Activated T-cell treated with anti-CD3 and anti-CD28 coated beads, Interleukin-2, amount 50 U/mL, for 4 hours (primary cell): Measurements from ENCODE around the gene TSSK1B. TPM values are rescaled to one million over a fixed set of nuclear protein-coding genes. Genes with fewer than 3 reads are reported as not detected.
"Not testable (repeated sequence)": the region's sequence is repeated elsewhere in the genome, so short reads cannot be mapped to it uniquely, and the experiment has no call there.

ENCODE experiments used
- ATAC-seq, 2 donors: fragments of 200-7000 bp; cut with Tn5 transposase; one replicate each; pipeline ENCODE4 v1.10.0; 2021
- DNase-seq: peaks from one replicate; pipeline ENCODE4 v3.0.0-alpha.2; 2020
- H3K27me3 Mint-ChIP-seq: one replicate; pipeline ENCODE4 v1.8.0; 2021; ENCODE audit warnings: low read depth, mixed read lengths
- H3K36me3 Mint-ChIP-seq: one replicate; pipeline ENCODE4 v1.8.0; 2022; ENCODE audit warnings: mixed read lengths; ENCODE audit not compliant: insufficient read depth
- H3K4me1 Mint-ChIP-seq: one replicate; pipeline ENCODE4 v1.8.0; 2021; ENCODE audit warnings: low read depth, mixed read lengths
- H3K4me3 Mint-ChIP-seq: one replicate; pipeline ENCODE4 v1.8.0; 2021; ENCODE audit warnings: mild to moderate bottlenecking, moderate library complexity, mixed read lengths
- H3K9me3 Mint-ChIP-seq: one replicate; pipeline ENCODE4 v1.8.0; 2021; ENCODE audit warnings: mixed read lengths
- total RNA-seq, 3 donors: library from RNA; stranded (reverse); gene quantifications; one replicate each; pipeline ENCODE4 v1.2.1, GENCODE V29; 2021

Gene TSSK1B
- total RNA-seq, 3 donors from 2014 or later: not detected

GRCh38 chr5:113433862-113434612, 752 bp downstream of the TSSK1B start:
- Mint-ChIP-seq H3K27me3 (peaks cover 3% of the 10 kb centered on the region), H3K4me3 (no peak overlapping the region), H3K36me3 (no peaks in the 10 kb centered on the region), H3K4me1 (no peaks in the 10 kb centered on the region), H3K9me3 (no peaks in the 10 kb centered on the region)
- DNase-seq (no peak), ATAC-seq (no peak)

DNA sequence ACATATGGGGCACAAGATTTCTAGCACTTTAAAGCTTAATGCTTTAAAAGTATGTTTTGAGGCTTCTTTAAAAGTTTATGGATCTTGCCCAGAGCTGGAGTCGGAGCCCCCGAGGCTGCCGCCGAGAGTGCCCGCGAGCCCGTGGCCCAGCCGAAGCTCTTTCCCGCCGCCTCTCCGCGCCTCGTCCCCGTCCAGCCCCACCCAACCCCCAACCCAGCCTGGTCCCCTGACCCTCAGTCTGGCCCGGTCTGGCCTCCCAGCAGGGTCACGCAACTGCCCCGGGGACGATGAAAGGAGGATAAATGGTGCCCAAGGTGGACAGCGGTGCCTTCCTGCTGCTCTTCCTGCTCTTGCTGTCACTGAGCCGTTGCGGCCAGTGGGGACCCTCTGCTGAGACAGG, 1.7 kb downstream of the TSSK1B start:
- no peak for ATAC-seq
- DNase-seq: no peak
- Mint-ChIP-seq H3K27me3 (peaks cover 3% of the 10 kb centered on the region), H3K36me3 (no peaks in the 10 kb centered on the region), H3K9me3 (no peaks in the 10 kb centered on the region), H3K4me1 (no peaks in the 10 kb centered on the region), H3K4me3 (no peak overlapping the region)

DNA sequence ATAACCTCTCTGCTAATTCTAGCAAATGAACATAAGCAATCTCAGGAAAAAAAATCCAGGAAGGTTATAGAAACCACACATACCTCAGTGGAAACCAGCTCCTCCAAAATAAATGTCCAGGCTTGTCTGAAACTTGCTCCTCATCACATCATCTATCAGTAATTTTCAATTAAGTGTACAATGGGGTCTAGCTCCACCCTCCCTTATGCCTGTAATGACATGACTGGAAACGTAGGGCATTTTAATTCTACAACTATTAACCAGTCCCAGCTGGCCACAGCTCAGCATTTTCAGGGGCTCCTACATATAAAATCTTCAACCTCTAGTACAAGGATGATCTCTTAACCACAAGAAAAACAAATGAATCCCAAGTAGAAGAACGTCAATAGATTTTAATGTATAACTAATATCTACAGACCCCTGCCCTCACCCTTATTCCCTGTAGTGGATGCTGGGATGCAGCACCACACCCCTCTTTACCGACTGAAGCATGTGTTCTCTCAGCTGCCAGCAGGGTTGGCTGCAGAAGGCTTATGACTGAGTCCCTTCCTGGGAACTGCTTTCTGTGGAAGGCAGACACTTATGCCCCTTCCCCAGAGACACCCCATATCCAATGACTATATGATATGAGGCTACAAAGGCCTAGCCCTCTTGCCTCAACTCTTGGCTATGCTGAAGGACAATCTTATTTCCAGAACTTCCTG, 6.8 kb downstream of the TSSK1B start:
- Mint-ChIP-seq H3K36me3 (no peaks in the 10 kb centered on the region), H3K27me3 (no peaks in the 10 kb centered on the region), H3K9me3 (no peaks in the 10 kb centered on the region), H3K4me1 (no peaks in the 10 kb centered on the region), H3K4me3 (no peak overlapping the region)
- no peak for DNase-seq
- no peak for ATAC-seq

GRCh38 chr5:113425909-113426308, 8.9 kb downstream of the TSSK1B start:
- Mint-ChIP-seq H3K4me3 (no peak overlapping the region), H3K4me1 (no peaks in the 10 kb centered on the region), H3K27me3 (peaks cover 6% of the 10 kb centered on the region), H3K36me3 (no peaks in the 10 kb centered on the region), H3K9me3 (no peaks in the 10 kb centered on the region)
- no peak for ATAC-seq
- no peak for DNase-seq

GRCh38 chr5:113421693-113422092, 13.1 kb downstream of the TSSK1B start:
- Mint-ChIP-seq H3K9me3 (no peaks in the 10 kb centered on the region), H3K36me3 (no peaks in the 10 kb centered on the region), H3K27me3 (peaks cover 11% of the 10 kb centered on the region), H3K4me3 (no peak overlapping the region), H3K4me1 (no peaks in the 10 kb centered on the region)
- DNase-seq (no peak), ATAC-seq (no peak)

- ATAC-seq: no peak
- Mint-ChIP-seq H3K4me3 (no peak overlapping the region), H3K4me1 (no peaks in the 10 kb centered on the region), H3K27me3 (no peaks in the 10 kb centered on the region), H3K9me3 (no peaks in the 10 kb centered on the region), H3K36me3 (no peaks in the 10 kb centered on the region)
- no peak for DNase-seq
Measured at GRCh38 chr5:113405530-113405929, 29.3 kb downstream of the TSSK1B start.

- H3K27me3 Mint-ChIP-seq: no peaks in the 10 kb centered on the region
- no peaks in the 10 kb centered on the region for H3K4me1 Mint-ChIP-seq
- H3K36me3 Mint-ChIP-seq: no peaks in the 10 kb centered on the region
- no peak for DNase-seq
- H3K9me3 Mint-ChIP-seq: no peaks in the 10 kb centered on the region
- no peak for ATAC-seq
- H3K4me3 Mint-ChIP-seq: no peak overlapping the region
Measured at GRCh38 chr5:113404269-113404668, 30.5 kb downstream of the TSSK1B start.

GRCh38 chr5:113397986-113398385, 36.8 kb downstream of the TSSK1B start:
- not testable (repeated sequence) for ATAC-seq

GRCh38 chr5:113397046-113397445, 37.7 kb downstream of the TSSK1B start:
- ATAC-seq (no peak), DNase-seq (no peak)
- Mint-ChIP-seq H3K9me3 (no peaks in the 10 kb centered on the region), H3K27me3 (peaks cover 6% of the 10 kb centered on the region), H3K4me1 (no peaks in the 10 kb centered on the region), H3K36me3 (no peaks in the 10 kb centered on the region), H3K4me3 (no peak overlapping the region)

More at GRCh38 chr5:113397986-113398385, 36.8 kb downstream of the TSSK1B start:
- not testable (repeated sequence) for DNase-seq, H3K9me3 Mint-ChIP-seq, H3K4me3 Mint-ChIP-seq, H3K27me3 Mint-ChIP-seq, H3K4me1 Mint-ChIP-seq, H3K36me3 Mint-ChIP-seq

GRCh38 chr5:113394658-113395057, 40.1 kb downstream of the TSSK1B start:
- H3K4me1 Mint-ChIP-seq: no peaks in the 10 kb centered on the region
- no peak for DNase-seq
- no peaks in the 10 kb centered on the region for H3K36me3 Mint-ChIP-seq
- H3K4me3 Mint-ChIP-seq: no peak overlapping the region
- no peak for ATAC-seq
- peaks cover 8% of the 10 kb centered on the region for H3K27me3 Mint-ChIP-seq
- H3K9me3 Mint-ChIP-seq: no peaks in the 10 kb centered on the region

DNA sequence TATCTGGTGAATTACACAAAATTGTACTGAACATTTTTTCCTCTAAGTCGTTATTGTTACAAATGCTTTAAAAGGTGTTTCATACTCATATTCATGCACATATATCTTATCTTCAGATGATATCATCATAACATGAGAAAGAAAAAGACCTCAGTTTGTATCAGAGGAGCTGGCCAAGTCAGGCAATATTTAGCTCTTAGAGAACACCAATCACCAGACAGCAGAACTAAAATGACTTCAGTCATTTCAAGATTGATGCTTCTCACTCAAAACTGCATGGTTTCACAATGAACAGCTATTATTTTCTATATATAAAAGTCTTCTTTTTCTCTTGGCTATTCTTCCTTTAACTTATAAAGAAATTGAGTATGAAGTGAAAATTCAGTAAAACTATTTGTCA, 44.6 kb downstream of the TSSK1B start:
- ATAC-seq: no peak

DNA sequence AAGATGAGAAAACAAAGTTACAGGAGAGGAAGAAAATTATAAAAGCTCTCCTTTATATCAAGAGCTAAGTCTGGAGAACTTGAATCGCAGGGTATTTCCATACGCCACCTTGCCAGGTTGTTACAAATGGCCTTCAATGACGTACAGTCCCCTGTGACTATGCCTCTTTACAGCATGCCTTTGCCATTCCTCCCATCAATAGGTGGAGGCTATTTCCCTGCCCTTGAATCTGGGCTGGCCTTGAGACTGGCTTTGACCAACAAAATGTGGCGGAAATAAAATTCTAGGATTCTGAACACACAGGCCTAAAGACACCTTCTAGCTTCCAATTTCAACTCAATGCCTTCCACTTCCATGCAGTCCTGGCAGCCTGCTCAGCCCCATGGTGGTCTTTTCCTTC, 45.7 kb downstream of the TSSK1B start:
- no peaks in the 10 kb centered on the region for H3K9me3 Mint-ChIP-seq
- no peaks in the 10 kb centered on the region for H3K36me3 Mint-ChIP-seq
- ATAC-seq (no peak), DNase-seq (no peak)
- no peaks in the 10 kb centered on the region for H3K4me1 Mint-ChIP-seq
- H3K27me3 Mint-ChIP-seq: peaks cover 15% of the 10 kb centered on the region
- no peak overlapping the region for H3K4me3 Mint-ChIP-seq

More for the DNA sequence above, 44.6 kb downstream of the TSSK1B start:
- peaks cover 21% of the 10 kb centered on the region for H3K27me3 Mint-ChIP-seq
- H3K4me1 Mint-ChIP-seq: no peaks in the 10 kb centered on the region
- no peaks in the 10 kb centered on the region for H3K9me3 Mint-ChIP-seq
- H3K36me3 Mint-ChIP-seq: no peaks in the 10 kb centered on the region
- H3K4me3 Mint-ChIP-seq: no peak overlapping the region
- no peak for DNase-seq

- no peak for DNase-seq
- Mint-ChIP-seq H3K4me3 (no peak overlapping the region), H3K9me3 (no peaks in the 10 kb centered on the region), H3K36me3 (no peaks in the 10 kb centered on the region), H3K27me3 (peaks cover 17% of the 10 kb centered on the region), H3K4me1 (no peaks in the 10 kb centered on the region)
- no peak for ATAC-seq
Measured at GRCh38 chr5:113387844-113388243, 46.9 kb downstream of the TSSK1B start.

DNA sequence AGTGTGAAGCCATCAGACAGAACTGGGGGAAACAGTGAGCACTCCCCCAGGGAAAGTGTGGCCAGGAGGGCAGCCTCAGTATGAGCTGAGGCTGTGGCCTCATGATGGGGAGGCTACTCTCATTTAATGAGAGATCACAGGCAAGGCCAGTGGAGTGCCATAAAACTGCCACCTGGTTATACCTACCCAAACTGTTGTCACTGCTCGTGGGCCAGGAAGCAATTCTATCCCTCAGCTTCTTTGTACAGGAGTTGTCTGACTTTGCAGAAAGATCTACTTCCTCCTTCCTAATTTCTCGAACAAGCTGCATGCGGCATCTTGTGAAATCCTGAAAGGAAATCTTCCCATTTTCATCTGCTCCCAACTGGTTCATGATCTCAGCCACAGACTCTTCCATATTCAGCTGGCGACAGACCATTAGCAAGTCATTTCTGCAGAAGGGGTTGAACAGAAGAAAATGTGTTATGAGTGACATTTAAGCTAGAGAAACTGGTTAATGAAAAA, 50.0 kb downstream of the TSSK1B start:
- Mint-ChIP-seq H3K4me1 (peaks cover 2% of the 10 kb centered on the region), H3K27me3 (peaks cover 31% of the 10 kb centered on the region), H3K36me3 (no peaks in the 10 kb centered on the region), H3K4me3 (no peak overlapping the region), H3K9me3 (no peaks in the 10 kb centered on the region)
- no peak for DNase-seq
- no peak for ATAC-seq

DNA sequence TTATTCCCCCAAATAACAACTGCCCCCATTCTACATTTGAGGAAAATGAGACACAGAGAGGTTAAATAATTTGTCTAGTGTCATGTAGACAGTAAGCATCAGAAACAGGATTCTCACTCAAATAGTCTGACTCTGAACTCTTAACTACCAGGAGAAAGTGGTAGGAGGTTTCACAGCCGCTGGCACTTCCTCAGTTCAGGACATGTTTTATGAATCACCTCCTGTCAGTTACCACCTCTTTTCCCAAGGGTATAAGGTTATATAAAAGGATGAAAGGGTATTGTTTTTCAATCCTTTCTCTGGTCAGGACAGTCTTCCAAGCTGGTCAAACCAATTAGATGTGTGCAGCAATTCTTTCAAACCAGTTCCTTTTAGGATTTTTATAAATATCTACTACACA, 52.1 kb downstream of the TSSK1B start:
- H3K9me3 Mint-ChIP-seq: no peaks in the 10 kb centered on the region
- H3K36me3 Mint-ChIP-seq: no peaks in the 10 kb centered on the region

More for the DNA sequence above, 52.1 kb downstream of the TSSK1B start:
- Mint-ChIP-seq H3K27me3 (peaks cover 20% of the 10 kb centered on the region), H3K4me3 (no peak overlapping the region), H3K4me1 (peaks cover 16% of the 10 kb centered on the region)
- ATAC-seq (no peak), DNase-seq (no peak)
